ENCODE measurements around the gene CABLES1.

- no peak for TF ChIP-seq POLR2A (IDR thresholded peaks at IDR 0.05)
- TF ChIP-seq CTCF (IDR thresholded peaks at IDR 0.05) = no peak
Observed at GRCh38 chr18:23274638-23275482, 139.6 kb downstream of the CABLES1 start.
